Measurements from ENCODE around the gene DST.

- TF ChIP-seq, protein P1, sequence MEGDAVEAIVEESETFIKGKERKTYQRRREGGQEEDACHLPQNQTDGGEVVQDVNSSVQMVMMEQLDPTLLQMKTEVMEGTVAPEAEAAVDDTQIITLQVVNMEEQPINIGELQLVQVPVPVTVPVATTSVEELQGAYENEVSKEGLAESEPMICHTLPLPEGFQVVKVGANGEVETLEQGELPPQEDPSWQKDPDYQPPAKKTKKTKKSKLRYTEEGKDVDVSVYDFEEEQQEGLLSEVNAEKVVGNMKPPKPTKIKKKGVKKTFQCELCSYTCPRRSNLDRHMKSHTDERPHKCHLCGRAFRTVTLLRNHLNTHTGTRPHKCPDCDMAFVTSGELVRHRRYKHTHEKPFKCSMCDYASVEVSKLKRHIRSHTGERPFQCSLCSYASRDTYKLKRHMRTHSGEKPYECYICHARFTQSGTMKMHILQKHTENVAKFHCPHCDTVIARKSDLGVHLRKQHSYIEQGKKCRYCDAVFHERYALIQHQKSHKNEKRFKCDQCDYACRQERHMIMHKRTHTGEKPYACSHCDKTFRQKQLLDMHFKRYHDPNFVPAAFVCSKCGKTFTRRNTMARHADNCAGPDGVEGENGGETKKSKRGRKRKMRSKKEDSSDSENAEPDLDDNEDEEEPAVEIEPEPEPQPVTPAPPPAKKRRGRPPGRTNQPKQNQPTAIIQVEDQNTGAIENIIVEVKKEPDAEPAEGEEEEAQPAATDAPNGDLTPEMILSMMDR (IDR thresholded peaks at IDR 0.05; ENCODE audit: insufficient read depth, low read depth, low read length): no peak
- TF ChIP-seq EZH2 (IDR thresholded peaks at IDR 0.05; ENCODE audit: insufficient read depth, low read length): no peak
These were observed 191.6 kb downstream of the DST start for GRCh38 chr6:56450882-56451739.

All from astrocyte (in vitro differentiated cells and primary cell).